SH-SY5Y (cell line): ENCODE data around the gene RPS6KA2.

Experiments
- GATA2 ChIP-seq: IDR thresholded peaks from 2 replicates; pipeline ENCODE4 v1.6.1; 2011; ENCODE audit warnings: mild to moderate bottlenecking, low read depth, low read length
- GATA3 ChIP-seq: IDR thresholded peaks from 2 replicates; pipeline ENCODE4 v1.6.1; 2011; ENCODE audit warnings: low read depth, mild to moderate bottlenecking, low read length, moderate library complexity

DNA sequence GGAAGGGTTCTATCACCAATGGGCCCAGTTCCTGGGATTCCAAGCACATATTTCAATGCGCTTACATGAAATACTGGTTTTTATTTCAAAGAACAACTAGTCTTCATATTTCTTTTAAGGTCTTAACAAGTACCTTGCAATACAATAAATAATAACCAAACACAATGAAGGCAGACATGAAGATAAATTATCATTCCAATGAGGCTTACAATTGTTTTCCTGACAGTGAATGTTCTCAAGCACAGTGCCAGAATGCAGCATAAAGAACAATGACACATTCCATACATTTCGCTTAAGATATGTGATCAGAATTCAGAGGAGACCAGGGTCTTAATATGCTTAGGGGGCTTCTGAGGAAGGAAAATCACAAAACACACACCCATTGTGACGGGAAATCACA lies 66.8 kb downstream of the RPS6KA2 start:
- TF ChIP-seq GATA2 (no peak), GATA3 (no peak)
